Activated naive CD4-positive, alpha-beta T cell treated with anti-CD3 and anti-CD28 coated beads, Interleukin-2, amount 10 ng/mL, durations not matched to agents 7 days and 5 days (primary cell): ENCODE results near the gene ARL3.
"Not testable (repeated sequence)": the region's sequence is repeated elsewhere in the genome, so short reads cannot be mapped to it uniquely, and the experiment has no call there.

ENCODE experiments used
- CTCF ChIA-PET: fragments of 350-600 bp; sonication (Branson Sonifier 250); formaldehyde crosslinking; loops from one replicate; lab custom pipeline; 2021; ENCODE audit warnings: antibody characterized with exemption; lab: Charles Lee
- DNase-seq: peaks from one replicate; pipeline ENCODE4 v3.0.0-alpha.2; 2020
- H3K27ac Mint-ChIP-seq: one replicate; pipeline ENCODE4 v1.8.0; 2021; ENCODE audit warnings: mild to moderate bottlenecking, moderate library complexity, mixed read lengths
- H3K27me3 Mint-ChIP-seq: one replicate; pipeline ENCODE4 v1.8.0; 2021; ENCODE audit warnings: mild to moderate bottlenecking, mixed read lengths
- H3K36me3 Mint-ChIP-seq: one replicate; pipeline ENCODE4 v1.8.0; 2021; ENCODE audit warnings: mixed read lengths
- H3K4me1 Mint-ChIP-seq: one replicate; pipeline ENCODE4 v1.8.0; 2021; ENCODE audit warnings: mixed read lengths
- H3K4me3 Mint-ChIP-seq: one replicate; pipeline ENCODE4 v1.8.0; 2021; ENCODE audit warnings: mild to moderate bottlenecking, moderate library complexity, mixed read lengths
- H3K9me3 Mint-ChIP-seq: one replicate; pipeline ENCODE4 v1.8.0; 2021; ENCODE audit warnings: mixed read lengths

The ARL3 gene

DNA sequence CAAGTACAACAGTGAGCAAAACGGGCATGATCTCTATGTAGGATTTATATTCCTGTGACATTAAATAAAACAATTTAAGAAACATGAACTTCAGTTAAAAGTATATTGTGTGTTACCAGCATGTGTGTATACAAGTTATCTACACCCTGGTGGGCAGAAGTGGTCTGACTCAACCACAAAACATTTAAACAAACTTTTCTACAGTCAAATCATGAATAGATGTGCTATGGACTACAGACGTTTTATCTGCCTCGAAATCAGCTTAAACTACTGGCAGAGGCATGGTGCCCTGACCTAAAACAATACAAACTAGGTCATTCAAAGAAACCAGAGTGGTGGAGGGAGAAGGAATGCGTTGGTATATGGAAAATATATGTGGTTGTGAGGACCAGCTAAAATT lies 3.6 kb downstream of the ARL3 start:
- CTCF ChIA-PET = interaction anchor here (0.9 kb wide), 1 partner anchor 31 kb away, joined by 3 read pairs; no protein-coding TSS in a partner anchor
- no peaks in the 10 kb centered on the region for H3K9me3 Mint-ChIP-seq
- no peaks in the 10 kb centered on the region for H3K27me3 Mint-ChIP-seq
- H3K4me1 Mint-ChIP-seq = peaks cover 20% of the 10 kb centered on the region
- H3K27ac Mint-ChIP-seq = no peak overlapping the region
- H3K36me3 Mint-ChIP-seq = no peaks in the 10 kb centered on the region
- DNase-seq = no peak
- H3K4me3 Mint-ChIP-seq = no peak overlapping the region

DNA sequence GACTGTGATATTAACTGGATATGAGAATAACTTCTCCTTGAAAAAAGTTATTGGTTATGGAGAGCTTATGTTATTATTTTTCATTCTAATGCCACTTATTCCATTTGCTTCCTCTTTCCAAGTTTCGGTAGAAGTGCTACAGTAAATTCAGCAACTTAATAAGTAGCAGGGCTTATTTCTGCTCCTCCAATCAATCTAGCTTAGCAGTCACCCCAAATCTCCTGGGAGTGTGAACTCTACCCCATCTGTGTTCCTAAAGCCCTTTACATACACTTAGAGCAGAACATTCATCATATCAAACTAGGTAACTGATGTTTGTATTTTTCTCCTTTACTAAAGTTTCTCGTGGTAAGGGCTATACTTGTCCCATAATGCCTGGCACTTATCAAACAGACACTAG lies 8.7 kb downstream of the ARL3 start:
- Mint-ChIP-seq H3K4me3 (no peak overlapping the region), H3K36me3 (no peaks in the 10 kb centered on the region), H3K27me3 (no peaks in the 10 kb centered on the region), H3K9me3 (no peaks in the 10 kb centered on the region), H3K27ac (no peak overlapping the region), H3K4me1 (no peaks in the 10 kb centered on the region)
- no peak for DNase-seq
- CTCF ChIA-PET = no interaction called here

DNA sequence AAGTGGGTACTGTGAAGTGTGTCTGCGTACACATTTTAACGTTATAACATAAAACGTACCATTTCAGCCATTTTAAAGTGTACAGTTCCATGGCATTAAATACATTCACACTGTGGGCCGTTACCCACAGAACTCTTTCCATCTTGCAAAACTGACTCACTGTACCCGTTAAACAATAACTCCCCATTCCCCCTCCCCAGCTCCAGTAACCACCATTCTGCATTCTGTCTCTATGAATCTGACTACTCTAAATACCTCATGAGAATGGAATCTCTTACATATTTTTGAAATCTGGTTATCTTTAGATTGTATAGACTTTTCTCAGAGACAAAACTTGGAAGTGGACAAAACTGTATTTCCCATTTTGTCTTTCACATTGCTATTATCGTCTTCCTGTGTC lies 9.3 kb downstream of the ARL3 start:
- H3K27me3 Mint-ChIP-seq = no peaks in the 10 kb centered on the region

DNA sequence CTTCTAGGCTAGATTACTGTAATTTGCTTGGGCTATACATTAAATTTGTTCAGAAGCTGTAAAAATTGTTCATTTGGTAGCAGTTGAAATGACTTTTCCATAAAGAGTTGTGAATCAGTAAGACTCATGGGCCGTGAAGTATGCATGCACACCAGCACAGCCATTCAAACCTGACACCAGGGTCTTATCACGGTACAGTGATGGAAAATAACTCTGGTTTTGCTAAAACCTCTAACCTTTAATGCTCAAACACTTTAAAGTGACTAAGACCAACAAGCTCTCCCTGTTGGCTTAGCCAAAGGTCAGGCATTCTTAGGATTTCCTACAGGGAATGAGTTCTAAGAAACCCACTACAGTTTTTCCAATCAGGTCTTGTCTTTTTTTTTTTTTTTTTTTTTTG lies 11.5 kb downstream of the ARL3 start:
- Mint-ChIP-seq H3K4me1 (no peaks in the 10 kb centered on the region), H3K27ac (no peak overlapping the region), H3K27me3 (no peaks in the 10 kb centered on the region), H3K9me3 (no peaks in the 10 kb centered on the region), H3K36me3 (peaks cover 8% of the 10 kb centered on the region), H3K4me3 (no peak overlapping the region)
- CTCF ChIA-PET = interaction anchor here (1.9 kb wide), 1 partner anchor 11 kb away, joined by 6 read pairs; the partner anchor contains the start of genes ARL3 and SFXN2
- DNase-seq = no peak

More for the DNA sequence above, 9.3 kb downstream of the ARL3 start:
- Mint-ChIP-seq H3K27ac (no peak overlapping the region), H3K36me3 (no peaks in the 10 kb centered on the region), H3K4me3 (no peak overlapping the region), H3K4me1 (no peaks in the 10 kb centered on the region), H3K9me3 (no peaks in the 10 kb centered on the region)
- CTCF ChIA-PET = no interaction called here
- no peak for DNase-seq

DNA sequence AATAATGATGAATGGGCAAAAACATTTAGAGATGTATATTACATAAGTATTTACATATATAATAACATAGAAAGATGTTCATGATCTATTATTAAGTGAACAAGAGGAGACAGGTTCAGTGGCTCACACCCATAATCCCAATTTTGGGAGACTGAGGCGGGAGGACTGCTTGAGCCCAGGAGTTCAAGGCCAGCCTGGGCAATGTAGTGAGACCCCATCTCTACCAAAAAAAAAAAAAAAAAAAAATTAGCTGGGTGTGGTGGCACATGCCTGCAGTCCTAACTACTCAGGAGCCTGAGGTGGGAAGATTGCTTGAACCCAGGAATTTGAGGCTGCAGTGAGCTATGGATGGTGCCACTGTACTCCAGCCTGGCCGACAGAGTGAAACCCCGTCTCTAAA lies 12.4 kb downstream of the ARL3 start:
- Mint-ChIP-seq H3K9me3 (no peaks in the 10 kb centered on the region), H3K27me3 (no peaks in the 10 kb centered on the region), H3K4me3 (no peak overlapping the region), H3K36me3 (peaks cover 11% of the 10 kb centered on the region), H3K27ac (no peak overlapping the region), H3K4me1 (no peaks in the 10 kb centered on the region)
- no peak for DNase-seq
- CTCF ChIA-PET = no interaction called here

DNA sequence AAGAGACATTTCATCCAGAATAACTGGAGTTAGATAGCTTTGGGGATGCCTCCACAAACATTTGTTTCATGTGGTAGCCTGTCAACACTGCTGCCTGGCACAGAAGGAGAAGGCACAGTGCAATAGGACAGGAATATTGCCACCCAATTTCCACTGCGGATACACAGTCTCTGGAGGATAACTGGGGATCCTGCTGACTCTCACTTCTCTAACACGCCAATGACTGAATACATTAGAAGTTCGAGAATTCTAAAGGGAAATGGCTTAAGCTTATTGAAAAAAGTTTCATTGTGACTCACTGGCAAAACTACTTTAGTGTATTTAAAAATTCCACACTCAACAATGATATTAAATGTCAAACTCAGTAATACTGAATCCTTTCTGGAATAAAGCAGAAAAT lies 12.9 kb downstream of the ARL3 start:
- DNase-seq = no peak
- Mint-ChIP-seq H3K4me3 (no peak overlapping the region), H3K9me3 (no peaks in the 10 kb centered on the region), H3K4me1 (no peaks in the 10 kb centered on the region), H3K27me3 (no peaks in the 10 kb centered on the region), H3K36me3 (peaks cover 14% of the 10 kb centered on the region), H3K27ac (no peak overlapping the region)
- CTCF ChIA-PET = no interaction called here

DNA sequence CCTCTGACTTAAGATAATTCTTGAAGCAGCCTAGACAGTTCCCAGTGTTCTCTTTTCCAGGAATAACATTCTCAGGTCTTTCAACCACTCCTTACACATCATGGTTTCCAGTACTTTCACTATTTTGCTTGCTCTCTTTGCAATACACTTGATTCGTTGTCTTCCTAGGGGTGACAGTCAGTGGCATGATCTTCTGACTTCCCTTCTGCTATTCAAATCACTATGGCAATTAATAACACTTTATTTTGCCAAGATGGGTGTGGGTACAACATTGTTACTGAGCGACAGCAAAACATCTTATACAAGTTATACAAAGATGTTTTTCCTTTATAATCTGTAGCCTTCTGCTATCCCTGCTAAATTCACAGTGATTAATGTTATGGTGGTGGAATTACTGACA lies 15.3 kb downstream of the ARL3 start:
- H3K4me1 Mint-ChIP-seq = no peaks in the 10 kb centered on the region
- DNase-seq = no peak
- H3K4me3 Mint-ChIP-seq = no peak overlapping the region
- peaks cover 18% of the 10 kb centered on the region for H3K36me3 Mint-ChIP-seq
- no peaks in the 10 kb centered on the region for H3K9me3 Mint-ChIP-seq
- no peaks in the 10 kb centered on the region for H3K27me3 Mint-ChIP-seq
- CTCF ChIA-PET = no interaction called here
- H3K27ac Mint-ChIP-seq = no peak overlapping the region

DNA sequence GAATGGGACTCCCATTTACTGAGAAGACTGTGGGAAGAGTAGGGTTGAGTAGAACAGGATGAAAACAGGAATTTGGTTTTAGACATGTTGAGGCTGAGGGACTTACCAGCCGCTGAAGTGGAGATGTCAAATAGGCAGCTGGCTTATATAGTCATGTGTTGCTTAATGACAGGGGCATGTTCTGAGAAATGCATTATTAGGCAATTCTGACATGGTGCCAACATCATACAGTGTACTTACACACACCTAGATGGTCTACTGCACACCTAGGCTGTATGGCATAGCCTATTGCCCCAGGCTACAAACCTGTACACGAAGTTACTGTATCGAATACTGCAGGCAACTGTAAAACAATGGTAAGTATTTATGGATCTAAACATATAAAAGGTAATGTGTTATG lies 17.5 kb downstream of the ARL3 start:
- DNase-seq = no peak
- Mint-ChIP-seq H3K36me3 (peaks cover 18% of the 10 kb centered on the region), H3K4me3 (no peak overlapping the region), H3K9me3 (no peaks in the 10 kb centered on the region), H3K27ac (no peak overlapping the region), H3K4me1 (no peaks in the 10 kb centered on the region), H3K27me3 (no peaks in the 10 kb centered on the region)
- CTCF ChIA-PET = no interaction called here

DNA sequence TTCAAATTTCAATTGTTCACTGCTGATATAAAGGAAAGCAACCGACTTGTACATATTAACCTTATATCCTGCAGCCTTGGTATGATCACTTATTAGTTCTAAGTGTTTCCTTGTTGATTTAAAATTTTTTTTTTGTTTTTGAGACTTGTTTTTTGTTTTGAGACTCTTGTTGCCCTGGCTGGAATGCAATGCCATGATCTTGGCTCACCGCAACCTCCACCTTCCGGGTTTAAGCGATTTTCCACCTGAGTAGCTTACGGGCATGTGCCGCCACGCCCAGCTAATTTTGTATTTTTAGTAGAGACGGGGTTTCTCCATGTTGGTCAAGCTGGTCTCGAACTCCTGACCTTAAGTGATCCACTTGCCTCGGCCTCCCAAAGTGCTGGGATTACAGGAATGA lies 18.8 kb downstream of the ARL3 start:
- H3K4me3 Mint-ChIP-seq, H3K4me1 Mint-ChIP-seq, DNase-seq, H3K27ac Mint-ChIP-seq, CTCF ChIA-PET, H3K9me3 Mint-ChIP-seq, H3K27me3 Mint-ChIP-seq: not testable (repeated sequence)
- H3K36me3 Mint-ChIP-seq = peaks cover 20% of the 10 kb centered on the region

DNA sequence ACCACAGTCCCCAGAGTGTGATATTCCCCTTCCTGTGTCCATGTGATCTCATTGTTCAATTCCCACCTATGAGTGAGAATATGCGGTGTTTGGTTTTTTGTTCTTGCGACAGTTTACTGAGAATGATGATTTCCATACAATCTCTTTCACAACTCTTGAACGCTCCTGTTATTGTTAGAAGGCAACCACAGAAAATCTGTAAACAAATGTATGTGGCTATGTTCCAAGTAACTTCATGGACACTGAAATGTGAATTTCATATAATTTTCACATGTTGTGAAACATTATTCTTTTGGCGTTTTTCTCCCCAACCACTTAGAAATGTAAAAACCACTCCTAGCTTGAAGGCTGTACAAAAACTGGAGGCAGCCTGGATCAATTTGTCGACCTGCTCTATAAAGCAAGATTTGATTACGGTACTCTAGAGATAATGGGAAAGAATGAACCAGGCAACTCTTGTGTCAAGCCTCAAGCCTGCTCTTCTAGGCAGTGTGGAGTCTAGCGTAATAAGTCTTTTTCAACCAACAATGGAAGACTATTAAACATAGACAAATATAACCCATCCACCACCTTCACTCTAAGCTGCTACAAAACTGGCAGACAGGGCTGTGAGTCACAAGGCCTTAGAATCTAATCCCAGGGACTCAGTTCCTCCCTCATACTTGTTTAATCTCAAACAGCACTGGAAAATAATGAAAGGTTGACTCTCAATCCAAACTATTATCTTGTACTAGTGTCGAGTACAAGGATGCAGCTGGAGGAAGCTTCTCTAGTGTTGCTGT lies 22.7 kb downstream of the ARL3 start:
- Mint-ChIP-seq H3K36me3 (peaks cover 7% of the 10 kb centered on the region), H3K4me1 (no peaks in the 10 kb centered on the region), H3K9me3 (no peaks in the 10 kb centered on the region), H3K27me3 (no peaks in the 10 kb centered on the region), H3K4me3 (no peak overlapping the region), H3K27ac (no peak overlapping the region)
- CTCF ChIA-PET = no interaction called here
- no peak for DNase-seq

DNA sequence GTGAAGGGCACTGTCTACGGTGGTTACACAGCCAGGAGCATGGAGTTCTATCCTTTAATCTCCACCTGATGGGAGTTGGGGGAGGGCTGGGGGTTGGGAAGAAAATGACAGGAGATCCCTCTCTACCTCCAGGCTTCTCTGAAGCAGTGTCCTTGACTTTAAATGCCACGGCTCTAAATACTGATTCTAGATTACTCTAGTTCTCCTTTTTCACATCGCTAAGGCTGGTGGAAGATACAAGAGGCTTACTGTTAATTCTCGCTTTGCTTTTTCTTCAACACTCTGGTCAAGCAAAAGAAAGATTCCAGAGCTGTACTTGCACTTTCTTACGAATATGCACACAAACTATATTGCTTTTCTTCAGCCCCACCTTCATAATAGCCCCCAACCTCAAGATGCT lies 30.5 kb downstream of the ARL3 start:
- DNase-seq = no peak
- H3K4me1 Mint-ChIP-seq = peaks cover 17% of the 10 kb centered on the region
- CTCF ChIA-PET = no interaction called here
- peaks cover 2% of the 10 kb centered on the region for H3K36me3 Mint-ChIP-seq
- no peaks in the 10 kb centered on the region for H3K27me3 Mint-ChIP-seq
- H3K9me3 Mint-ChIP-seq = no peaks in the 10 kb centered on the region
- H3K27ac Mint-ChIP-seq = no peak overlapping the region
- no peak overlapping the region for H3K4me3 Mint-ChIP-seq

DNA sequence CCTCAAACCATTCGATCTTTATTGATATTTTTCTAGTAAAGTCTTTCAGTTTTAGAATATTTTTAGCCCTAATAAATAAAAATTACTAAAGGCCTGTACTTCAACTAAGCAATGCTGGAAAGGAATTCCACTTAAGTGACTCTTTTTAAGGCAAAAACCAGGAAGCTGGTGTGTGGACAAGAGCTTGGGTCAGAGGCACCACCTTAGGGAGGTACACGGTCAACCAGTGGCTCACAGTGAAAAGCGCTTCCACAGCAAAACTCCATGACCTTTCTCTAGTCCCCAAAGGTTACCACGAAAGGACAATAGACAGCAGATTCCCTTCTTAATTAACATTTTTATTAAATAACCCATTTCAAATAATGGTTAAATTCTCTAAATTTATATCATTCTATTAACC lies 31.2 kb downstream of the ARL3 start:
- H3K27me3 Mint-ChIP-seq = no peaks in the 10 kb centered on the region
- H3K4me3 Mint-ChIP-seq = no peak overlapping the region
- no peak for DNase-seq
- H3K27ac Mint-ChIP-seq = no peak overlapping the region
- H3K36me3 Mint-ChIP-seq = peaks cover 2% of the 10 kb centered on the region
- H3K9me3 Mint-ChIP-seq = no peaks in the 10 kb centered on the region
- CTCF ChIA-PET = interaction anchor here (0.6 kb wide), 1 partner anchor 11 kb away, joined by 3 read pairs; no protein-coding TSS in a partner anchor
- peaks cover 17% of the 10 kb centered on the region for H3K4me1 Mint-ChIP-seq

DNA sequence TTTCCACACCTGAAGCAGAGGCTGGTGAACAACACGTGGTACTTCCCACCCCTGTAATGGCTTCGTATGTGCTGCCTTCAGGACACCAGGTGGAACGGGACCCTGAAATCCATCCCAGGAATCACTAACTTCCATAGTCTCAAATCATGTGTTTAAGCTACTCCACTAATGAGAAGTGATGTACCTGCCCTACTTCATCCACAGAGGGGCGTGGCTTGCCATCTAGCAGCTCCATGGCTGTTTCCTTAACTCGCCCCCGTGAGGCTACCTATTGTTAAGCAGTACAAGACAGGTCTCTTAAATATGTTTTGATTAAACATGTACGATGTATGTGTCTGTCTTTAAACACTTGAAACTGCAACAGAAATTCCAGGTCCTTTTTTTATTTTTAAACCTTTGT lies 31.8 kb downstream of the ARL3 start:
- no peak overlapping the region for H3K27ac Mint-ChIP-seq
- CTCF ChIA-PET = no interaction called here
- DNase-seq = peak; percentile 41

DNA sequence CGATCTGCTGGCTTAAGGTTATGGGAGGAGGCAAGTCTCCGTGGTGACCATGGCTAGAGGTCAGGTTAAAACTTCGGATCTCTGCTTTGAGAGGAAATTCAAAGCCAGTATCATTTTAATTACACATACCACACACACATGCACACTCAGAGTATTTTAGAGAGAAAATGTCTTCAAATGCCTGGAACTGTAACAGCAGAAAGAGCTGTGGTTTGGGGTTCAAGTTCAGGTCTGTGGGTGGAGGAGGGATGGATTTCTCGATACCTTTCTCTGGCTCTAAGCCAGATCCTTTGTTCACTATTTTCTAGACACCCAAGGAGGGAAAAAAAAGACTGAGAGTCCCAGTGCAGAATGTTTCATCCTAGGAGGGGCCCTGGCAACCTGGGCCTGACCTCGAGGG lies 32.5 kb downstream of the ARL3 start:
- peaks cover 2% of the 10 kb centered on the region for H3K36me3 Mint-ChIP-seq

More for the DNA sequence above, 31.8 kb downstream of the ARL3 start:
- H3K4me1 Mint-ChIP-seq = peaks cover 17% of the 10 kb centered on the region
- no peak overlapping the region for H3K4me3 Mint-ChIP-seq
- no peaks in the 10 kb centered on the region for H3K9me3 Mint-ChIP-seq
- H3K36me3 Mint-ChIP-seq = peaks cover 2% of the 10 kb centered on the region
- H3K27me3 Mint-ChIP-seq = no peaks in the 10 kb centered on the region

DNA sequence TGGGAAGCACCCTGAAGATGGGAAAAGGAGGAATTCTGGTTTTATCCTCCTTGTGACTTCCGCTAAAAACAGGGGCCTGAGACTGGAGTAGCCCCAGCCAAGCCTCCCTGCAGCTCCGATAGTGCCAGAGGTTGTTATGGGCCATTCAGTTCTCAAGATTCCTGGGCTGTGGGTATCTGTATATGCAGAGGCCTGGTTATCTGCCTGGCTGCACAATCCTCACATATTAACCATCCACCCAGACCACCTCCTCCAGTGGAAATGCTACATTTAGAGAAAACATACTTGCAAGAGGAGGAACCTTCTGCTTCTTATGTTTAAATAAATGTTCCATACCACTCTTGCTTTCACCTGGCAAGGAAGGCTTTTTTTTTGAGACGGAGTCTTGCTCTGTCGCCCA lies 34.6 kb downstream of the ARL3 start:
- CTCF ChIA-PET = interaction anchor here (0.7 to 3.8 kb wide), 3 partner anchors 10 to 34 kb away, joined by 3 to 15 read pairs (median 5); partner anchors contain the start of genes ARL3 and SFXN2
- no peaks in the 10 kb centered on the region for H3K9me3 Mint-ChIP-seq
- H3K36me3 Mint-ChIP-seq = peaks cover 2% of the 10 kb centered on the region
- DNase-seq = no peak
- no peak overlapping the region for H3K27ac Mint-ChIP-seq
- H3K27me3 Mint-ChIP-seq = no peaks in the 10 kb centered on the region
- H3K4me1 Mint-ChIP-seq = peaks cover 44% of the 10 kb centered on the region
- no peak overlapping the region for H3K4me3 Mint-ChIP-seq

More for the DNA sequence above, 32.5 kb downstream of the ARL3 start:
- Mint-ChIP-seq H3K27ac (no peak overlapping the region), H3K9me3 (no peaks in the 10 kb centered on the region), H3K27me3 (no peaks in the 10 kb centered on the region), H3K4me1 (peaks cover 23% of the 10 kb centered on the region), H3K4me3 (no peak overlapping the region)
- CTCF ChIA-PET = no interaction called here
- no peak for DNase-seq
